GM19467 (cell line): ENCODE results near the gene ZNF683.
"Not testable (repeated sequence)": the region's sequence is repeated elsewhere in the genome, so short reads cannot be mapped to it uniquely, and the experiment has no call there.

Experiments
- ATAC-seq: cut with Tn5 transposase; IDR thresholded peaks from one replicate; pipeline ENCODE4 v1.9.1; 2021; ENCODE audit warnings: mild to moderate bottlenecking, moderate library complexity; ENCODE audit not compliant: unreplicated experiment

ZNF683 gene

GRCh38 chr1:26372611-26373010, at the start of gene ZNF683:
ZNF683 (minus strand) TSS chr1:26372750; CDS start chr1:26368571, 4,179 bp downstream.
- not testable (repeated sequence) for ATAC-seq

GRCh38 chr1:26419494-26419893, 46.9 kb upstream of the ZNF683 start:
- ATAC-seq, result no peak

GRCh38 chr1:26418865-26419349, 46.4 kb upstream of the ZNF683 start:
- no peak for ATAC-seq

GRCh38 chr1:26417111-26417759, 44.7 kb upstream of the ZNF683 start:
- ATAC-seq, result peak; percentile 67

- ATAC-seq, result no peak
Observed at GRCh38 chr1:26413031-26413430, 40.5 kb upstream of the ZNF683 start.

GRCh38 chr1:26412180-26412840, 39.8 kb upstream of the ZNF683 start:
- no peak for ATAC-seq

- no peak for ATAC-seq
Observed at GRCh38 chr1:26411624-26412074, 39.1 kb upstream of the ZNF683 start.

GRCh38 chr1:26410706-26411623, 38.4 kb upstream of the ZNF683 start, which contains the start of gene LIN28A:
LIN28A (plus strand) TSS chr1:26410817; CDS start chr1:26410892, 75 bp downstream.
- ATAC-seq, result no peak

GRCh38 chr1:26409191-26409807, 36.7 kb upstream of the ZNF683 start:
- no peak for ATAC-seq

GRCh38 chr1:26408604-26409003, 36.1 kb upstream of the ZNF683 start:
- no peak for ATAC-seq

- no peak for ATAC-seq
Observed at GRCh38 chr1:26405281-26405915, 32.8 kb upstream of the ZNF683 start.

- no peak for ATAC-seq
Observed at GRCh38 chr1:26404641-26405040, 32.1 kb upstream of the ZNF683 start.

- ATAC-seq, result no peak
Observed at GRCh38 chr1:26403656-26404055, 31.1 kb upstream of the ZNF683 start.

GRCh38 chr1:26401891-26402290, 29.3 kb upstream of the ZNF683 start:
- ATAC-seq, result no peak

GRCh38 chr1:26399034-26399433, 26.5 kb upstream of the ZNF683 start:
- no peak for ATAC-seq

GRCh38 chr1:26395754-26396153, 23.2 kb upstream of the ZNF683 start:
- ATAC-seq, result no peak

- ATAC-seq, result no peak
Observed at GRCh38 chr1:26391450-26391849, 18.9 kb upstream of the ZNF683 start.

GRCh38 chr1:26389604-26390247, 17.2 kb upstream of the ZNF683 start:
- ATAC-seq, result no peak

GRCh38 chr1:26388791-26389445, 16.4 kb upstream of the ZNF683 start:
- no peak for ATAC-seq
